Inflammatory macrophage (primary cell): ENCODE results near the gene CEP135.
"Not testable (repeated sequence)": the region's sequence is repeated elsewhere in the genome, so short reads cannot be mapped to it uniquely, and the experiment has no call there.

ENCODE experiments used
- DNase-seq, 2 donors: peaks; one replicate each; pipeline ENCODE4 v3.0.0-alpha.2; 2020 to 2022

Gene CEP135

GRCh38 chr4:55941881-55942396 lies 6.8 kb upstream of the CEP135 start:
- no peak for DNase-seq

- peak; percentile 81 to 90 for DNase-seq
These were observed 1.4 kb upstream of the CEP135 start for GRCh38 chr4:55947254-55947882.

DNA sequence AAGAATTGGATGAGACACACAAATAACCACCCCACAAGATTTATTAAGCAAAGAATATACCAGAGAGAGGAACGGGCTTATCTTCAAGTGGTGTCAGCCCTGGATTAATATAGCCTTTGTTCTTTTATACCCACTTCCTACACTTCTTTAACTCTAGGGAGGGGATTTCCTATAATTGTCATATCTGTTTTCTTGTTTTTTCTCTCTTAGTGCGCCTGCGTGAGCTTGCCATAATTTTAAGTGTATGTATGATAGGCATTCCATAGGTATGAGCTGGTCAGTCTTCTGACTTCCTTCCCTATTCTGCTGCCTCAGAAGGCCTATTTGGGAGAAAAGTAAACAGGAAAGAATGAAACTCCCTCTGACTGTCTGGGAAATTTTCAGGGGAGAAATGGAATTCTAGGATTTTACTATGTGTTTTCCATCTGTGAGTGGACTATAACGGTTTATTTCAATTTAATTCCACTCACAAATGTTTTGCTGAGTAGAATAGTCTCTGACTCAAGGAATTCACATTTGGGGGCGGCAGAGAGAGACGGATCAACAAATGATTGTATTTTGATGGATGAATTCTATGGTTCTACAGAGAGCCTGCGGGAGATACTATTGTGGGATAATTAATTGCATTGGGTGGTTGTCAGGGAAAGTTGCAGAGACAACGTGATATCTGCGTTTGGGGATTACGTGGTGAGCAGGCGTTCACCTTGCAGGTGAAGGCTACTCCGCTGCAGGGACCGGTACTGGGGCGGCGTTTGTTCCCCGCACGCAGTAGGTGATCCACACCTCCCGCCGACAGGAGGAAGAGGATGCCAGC lies 626 bp upstream of the CEP135 start:
- DNase-seq = peak; percentile 72 to 75

GRCh38 chr4:55949482-55949802 lies 697 bp downstream of the CEP135 start:
- DNase-seq = no peak

DNA sequence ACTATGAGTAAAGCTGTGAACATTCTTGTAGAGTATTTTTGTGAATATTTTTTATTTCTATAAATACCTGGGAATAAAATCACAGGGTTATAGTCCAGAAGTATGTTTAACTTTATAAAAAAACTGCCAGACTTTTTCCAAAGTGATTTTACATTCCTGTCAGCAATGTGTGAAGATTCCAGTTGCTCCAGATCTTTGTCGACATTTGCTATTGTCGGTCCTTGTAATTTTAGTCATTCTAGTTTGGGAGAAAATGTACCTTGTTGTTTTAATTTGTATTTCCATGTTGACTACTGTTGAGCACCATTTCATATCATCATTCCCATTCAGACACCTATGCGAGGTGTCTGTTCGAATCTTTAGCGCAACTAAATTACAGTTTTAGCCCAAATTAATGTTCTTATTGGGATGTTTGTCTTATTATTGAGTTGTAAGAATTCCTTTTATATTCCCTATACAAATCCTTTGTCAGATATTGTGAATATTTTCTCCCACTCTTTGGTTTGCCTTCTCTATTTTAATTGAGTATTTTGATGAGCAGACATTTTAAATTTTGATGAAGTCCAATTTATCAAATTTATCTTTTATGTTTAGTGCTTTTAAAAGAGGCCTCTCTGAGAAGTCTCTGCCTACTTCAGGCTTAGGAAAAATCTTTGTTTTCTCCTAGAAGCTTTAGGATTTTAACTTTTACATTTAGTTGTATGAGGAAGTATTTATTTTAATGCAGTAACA lies 2.6 kb downstream of the CEP135 start:
- DNase-seq = no peak

DNA sequence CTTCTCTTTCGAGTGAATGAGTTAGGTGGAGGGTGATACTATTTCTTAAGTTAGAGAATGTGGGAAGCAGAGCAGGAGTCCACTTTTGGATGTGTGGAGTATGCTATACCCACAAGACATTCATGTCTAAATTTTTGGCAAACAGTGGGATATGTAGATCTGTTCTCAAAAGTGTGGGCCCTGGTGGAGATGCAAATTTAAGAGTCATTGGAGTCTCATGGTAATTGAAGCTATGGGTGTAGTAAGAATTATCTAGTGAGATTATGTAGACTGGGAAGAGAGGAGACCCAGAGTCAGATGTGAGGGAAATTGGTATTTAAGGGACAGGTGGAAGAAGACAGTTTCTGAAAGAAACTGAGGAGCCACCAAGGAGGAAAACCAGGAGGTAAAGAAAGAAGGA lies 7.0 kb downstream of the CEP135 start:
- DNase-seq = no peak

DNA sequence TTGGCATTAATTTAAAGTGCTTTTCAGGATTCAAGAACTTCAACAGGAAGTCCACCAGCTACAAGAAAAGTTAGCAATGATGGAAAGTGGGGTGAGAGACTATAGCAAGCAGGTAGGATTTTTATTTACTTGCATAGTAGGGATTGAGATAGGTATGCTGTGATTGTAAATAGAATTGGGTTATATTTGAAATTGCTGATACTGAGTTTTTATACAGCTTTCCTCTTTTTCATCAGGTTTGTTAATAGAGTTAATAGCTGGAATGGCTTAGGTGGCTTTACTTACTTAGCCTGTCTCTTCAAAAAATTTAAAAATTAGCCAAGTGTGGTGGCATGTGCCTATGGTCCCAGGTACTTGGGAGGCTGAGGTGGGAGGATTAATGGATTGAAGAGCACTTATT lies 10.9 kb downstream of the CEP135 start:
- DNase-seq = no peak

DNA sequence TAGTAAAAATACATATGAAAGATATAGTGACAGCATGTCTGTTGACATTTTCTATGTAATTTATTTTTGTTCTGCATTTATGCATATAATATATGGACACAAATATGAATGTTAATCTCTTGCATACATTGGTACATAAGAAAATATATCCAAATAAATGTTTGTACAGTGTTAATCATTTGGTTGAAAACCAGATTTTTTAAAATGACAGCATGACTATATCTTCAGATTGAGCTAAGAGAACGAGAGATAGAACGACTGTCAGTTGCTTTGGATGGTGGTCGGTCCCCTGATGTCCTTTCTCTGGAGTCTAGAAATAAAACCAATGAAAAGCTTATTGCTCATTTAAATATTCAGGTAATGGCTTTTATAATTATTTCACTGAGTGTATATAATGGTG lies 15.3 kb downstream of the CEP135 start:
- no peak for DNase-seq

- no peak for DNase-seq
These were observed 16.8 kb downstream of the CEP135 start for GRCh38 chr4:55965585-55965984.

DNA sequence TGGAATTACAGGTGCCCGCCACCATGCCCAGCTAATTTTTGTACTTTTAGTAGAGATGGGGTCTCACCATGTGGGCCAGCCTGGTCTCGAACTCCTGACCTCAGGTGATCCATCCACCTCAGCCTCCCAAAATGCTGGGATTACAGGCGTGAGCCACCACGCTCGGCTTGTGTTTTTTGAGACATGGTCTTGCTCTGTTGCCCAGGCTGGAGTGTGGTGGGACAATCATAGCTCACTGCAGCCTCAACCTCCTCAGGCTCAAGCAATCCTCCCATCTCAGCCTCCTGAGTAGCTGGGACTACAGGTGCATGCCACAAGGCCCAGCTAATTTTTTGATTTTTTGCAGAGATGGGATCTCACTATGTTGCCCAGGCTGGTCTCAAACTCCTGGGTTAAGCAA lies 17.6 kb downstream of the CEP135 start:
- DNase-seq = not testable (repeated sequence)

GRCh38 chr4:55967376-55967775 lies 18.6 kb downstream of the CEP135 start:
- no peak for DNase-seq

DNA sequence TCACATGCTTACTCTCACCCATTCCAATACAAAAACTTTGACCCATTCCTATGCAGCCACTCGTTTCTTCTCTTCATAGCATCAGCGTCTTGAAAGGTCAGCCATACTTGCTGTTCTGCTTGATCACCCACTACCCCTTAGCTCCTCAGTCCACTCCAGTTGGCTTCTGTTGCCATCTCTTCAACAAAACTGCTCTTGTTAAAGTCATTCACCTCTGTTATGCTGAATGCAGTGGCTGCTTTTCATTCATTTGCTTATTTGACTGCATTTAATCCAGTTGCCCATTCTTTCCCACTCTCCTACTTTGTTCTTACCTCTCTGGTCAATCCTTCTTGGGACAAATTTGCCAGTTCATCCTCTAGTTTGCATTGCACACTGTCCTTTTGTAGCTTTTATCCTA lies 24.9 kb downstream of the CEP135 start:
- DNase-seq = no peak

GRCh38 chr4:55977811-55978210 lies 29.1 kb downstream of the CEP135 start:
- DNase-seq = no peak

- DNase-seq = no peak
These were observed 30.8 kb downstream of the CEP135 start for GRCh38 chr4:55979562-55979961.

- no peak for DNase-seq
These were observed 32.0 kb downstream of the CEP135 start for GRCh38 chr4:55980725-55981124.

DNA sequence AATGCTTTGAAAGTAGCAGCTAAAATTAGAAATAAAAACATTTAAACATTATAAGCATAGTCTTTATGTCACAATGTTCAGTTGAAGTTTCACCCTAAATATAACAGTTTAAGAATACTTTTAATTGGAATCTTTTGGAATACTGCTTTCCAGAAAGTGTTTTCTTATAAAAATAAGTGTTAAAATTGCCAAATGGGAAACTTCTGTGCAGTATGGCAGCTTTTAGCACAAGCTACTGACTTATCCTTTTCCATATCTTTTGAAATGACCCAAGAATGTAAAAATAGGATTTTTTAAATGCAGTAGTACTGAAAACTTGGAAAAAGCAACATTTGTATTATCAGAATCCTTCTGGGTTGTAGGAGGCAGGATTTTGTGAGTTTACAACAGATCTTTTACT lies 34.2 kb downstream of the CEP135 start:
- DNase-seq = no peak

DNA sequence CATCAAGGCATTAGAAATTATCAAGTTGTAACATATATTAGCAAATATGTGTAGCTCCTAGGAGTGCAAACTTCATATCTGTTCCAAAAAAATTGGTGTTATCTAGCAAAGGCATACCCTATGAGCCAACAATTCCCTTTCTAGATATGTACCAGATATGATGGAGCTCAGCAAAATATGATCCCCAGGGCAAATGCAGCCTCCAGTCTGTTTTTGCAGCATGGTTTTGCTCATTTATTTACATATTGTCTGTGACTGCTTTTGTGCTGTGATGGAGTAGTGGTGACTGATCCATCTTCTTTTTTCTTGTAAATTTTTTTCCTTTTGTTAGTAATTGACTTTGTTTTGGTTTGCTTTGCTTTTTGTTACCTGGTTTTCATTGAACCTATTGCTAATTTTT lies 41.0 kb downstream of the CEP135 start:
- no peak for DNase-seq

DNA sequence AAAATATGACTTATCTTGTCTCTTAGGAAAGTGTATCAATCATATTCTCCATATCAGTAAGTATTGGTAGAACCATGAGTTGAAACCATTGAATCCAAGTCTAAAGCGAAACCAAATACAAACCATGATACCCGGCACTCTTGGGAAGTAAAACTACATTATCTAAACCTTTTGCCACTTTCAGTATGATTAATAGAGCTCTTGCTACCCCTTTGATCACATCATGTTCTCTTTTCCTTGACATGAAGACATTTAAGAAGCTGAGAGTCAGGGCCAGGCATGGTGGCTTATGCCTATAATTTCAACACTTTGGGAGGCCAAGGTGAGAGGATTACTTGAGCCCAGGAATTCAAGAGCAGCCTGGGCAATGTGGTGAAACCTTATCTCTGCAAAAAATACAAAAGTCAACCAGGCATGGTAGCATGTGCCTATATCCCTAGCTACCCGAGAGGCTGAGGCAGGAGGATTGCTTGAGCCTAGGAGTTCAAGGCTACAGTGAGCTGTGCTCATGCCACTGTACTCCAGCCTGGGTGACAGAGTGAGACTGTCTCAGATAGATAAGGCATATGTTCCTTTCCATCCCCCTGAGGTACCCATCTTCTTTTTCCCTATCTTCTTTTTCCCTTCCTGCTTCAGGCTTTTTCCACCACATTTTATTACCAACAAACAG lies 45.4 kb downstream of the CEP135 start:
- no peak for DNase-seq

GRCh38 chr4:55996646-55997045 lies 47.9 kb downstream of the CEP135 start:
- no peak for DNase-seq

- no peak for DNase-seq
These were observed 54.9 kb downstream of the CEP135 start for GRCh38 chr4:56003606-56004005.

DNA sequence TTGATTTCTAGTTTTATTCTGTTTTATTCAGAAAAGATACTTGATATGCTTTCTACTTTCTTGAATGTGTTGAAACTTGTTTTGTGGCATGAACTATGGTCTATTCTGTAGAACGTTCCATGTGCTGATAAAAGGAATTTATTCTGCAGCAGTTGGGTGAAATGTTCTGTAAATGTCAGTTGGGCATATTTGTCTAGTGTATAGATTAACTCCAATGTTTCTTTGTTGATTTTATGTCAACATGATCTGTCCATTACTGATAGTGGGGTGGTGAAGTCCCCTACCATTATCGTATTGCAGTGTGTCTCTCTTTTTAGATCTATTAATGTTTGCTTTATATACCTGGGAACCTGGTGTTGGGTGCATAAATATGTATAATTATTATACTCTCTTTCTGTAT lies 55.5 kb downstream of the CEP135 start:
- no peak for DNase-seq

GRCh38 chr4:56007154-56007553 lies 58.4 kb downstream of the CEP135 start:
- no peak for DNase-seq

- DNase-seq = no peak
These were observed 59.5 kb downstream of the CEP135 start for GRCh38 chr4:56008206-56008605.
